CD4-positive, alpha-beta T cell treated with Interleukin-1 beta for 1 hour (primary cell): Measurements from ENCODE around the gene NAT8.
"Not testable (repeated sequence)": the region's sequence is repeated elsewhere in the genome, so short reads cannot be mapped to it uniquely, and the experiment has no call there.

Source experiments
- DNase-seq, 2 donors: peaks; one replicate each; pipeline ENCODE4 v3.0.0-alpha.2; 2020 to 2022

The NAT8 gene

DNA sequence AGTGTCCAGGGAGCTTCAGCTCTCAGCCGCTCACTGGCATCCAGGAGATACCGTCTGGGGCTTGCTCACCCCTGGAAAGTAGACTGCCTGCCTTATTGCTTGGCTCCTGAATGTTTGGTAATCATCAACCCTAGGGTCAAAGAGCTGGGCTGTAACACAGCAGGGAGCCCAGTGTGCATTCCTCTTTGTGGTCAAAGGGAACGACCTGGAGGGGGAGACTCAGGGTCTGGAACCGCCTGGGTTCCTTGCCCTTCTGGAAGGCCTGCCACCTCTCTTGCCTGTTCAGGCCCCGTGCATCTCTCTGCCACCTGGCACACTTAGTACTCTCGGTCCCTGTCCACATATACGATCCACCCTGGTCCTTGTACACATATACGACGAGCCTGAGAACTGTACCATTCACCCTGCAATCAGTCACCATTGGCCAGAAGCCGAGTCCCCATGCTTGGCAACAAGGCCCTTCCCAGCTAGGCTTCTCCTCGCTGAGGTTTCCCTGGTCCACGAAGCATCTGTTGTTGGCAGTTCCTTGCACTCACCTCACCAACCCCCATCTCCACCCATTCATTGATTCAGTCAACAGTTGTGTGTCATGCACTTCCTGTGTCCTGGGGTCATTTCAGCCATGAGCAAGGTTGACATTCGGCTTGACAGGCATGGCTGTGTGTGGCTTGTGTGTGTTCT, at the start of gene NAT8:
TSS of gene NAT8 (minus strand) at position 85 of the 681 bp plus-strand sequence. CDS start 794 bp downstream, outside the sequence.
- DNase-seq = no peak

DNA sequence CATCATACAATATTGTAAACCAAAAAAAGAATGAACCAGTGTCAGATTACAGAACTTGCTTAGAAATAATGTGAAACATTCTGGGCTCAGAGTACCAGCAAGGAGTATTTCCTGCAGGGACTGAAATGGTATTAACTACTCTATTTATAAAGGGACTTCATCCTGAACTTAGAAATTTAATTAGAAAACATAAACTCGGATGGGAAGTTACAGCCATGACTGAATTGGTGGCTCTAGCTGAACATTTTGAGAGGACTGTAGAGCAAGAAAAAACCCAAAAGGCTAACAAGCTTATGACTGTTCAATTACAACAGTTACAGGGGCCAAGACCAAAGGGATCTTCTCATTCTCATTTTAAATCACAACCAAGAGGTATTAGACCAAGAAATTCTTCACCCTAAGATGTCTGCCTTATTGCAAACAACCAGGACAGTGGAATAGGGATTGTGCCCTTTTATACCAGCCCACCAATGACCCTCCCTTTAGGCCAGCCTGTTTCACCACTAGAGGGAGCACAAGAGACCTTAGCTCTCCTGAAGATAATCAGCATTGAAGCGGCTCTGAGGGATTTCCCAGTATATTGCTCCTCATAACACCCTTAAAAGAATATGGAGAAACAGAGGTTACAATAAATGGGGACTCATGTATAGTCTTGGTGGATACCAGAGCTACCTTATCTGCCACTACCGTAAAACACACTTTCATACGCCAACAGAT, 48.3 kb upstream of the NAT8 start:
- DNase-seq = peak in 1 of 2 donors; percentile 26

DNA sequence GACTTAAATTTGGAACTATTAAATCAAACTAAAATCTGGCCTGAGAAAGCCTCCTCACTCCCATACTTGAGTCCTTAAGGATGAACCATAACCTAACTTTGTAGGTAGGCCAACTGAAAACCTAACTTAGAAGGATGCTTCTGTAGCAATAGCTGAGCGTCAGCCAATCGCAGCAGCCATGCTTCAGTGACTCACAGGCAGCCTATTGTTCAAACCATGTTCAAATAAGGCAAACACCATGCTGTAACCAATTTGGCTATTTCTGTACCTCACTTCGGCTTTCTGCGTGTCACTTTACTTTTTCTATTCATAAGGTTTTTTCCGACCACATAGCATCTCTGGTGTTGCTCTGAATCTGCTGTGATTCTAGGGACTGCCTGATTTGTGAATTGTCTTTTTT, 46.3 kb upstream of the NAT8 start:
- not testable (repeated sequence) for DNase-seq

- DNase-seq = no peak
Measured at GRCh38 chr2:73685764-73686438, 43.7 kb upstream of the NAT8 start.

DNA sequence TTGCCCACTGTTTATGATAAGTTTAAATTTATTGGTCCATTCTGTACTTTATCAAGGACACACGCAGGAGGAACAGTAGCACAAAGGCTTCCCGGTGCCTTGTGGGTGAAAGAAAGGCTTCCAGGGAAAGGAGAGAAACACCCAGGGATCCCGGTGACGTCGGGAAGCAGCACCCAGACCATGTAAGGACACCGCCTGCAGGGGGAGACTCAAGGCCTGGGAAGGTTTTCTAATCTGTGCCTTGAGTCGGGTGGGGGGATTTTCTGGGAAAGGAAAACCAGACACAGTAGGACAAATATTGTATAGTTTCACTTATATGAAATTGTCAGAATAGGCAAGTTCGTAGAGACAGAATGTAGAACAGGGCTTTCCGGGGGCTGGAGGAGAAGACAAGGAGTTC, 42.7 kb upstream of the NAT8 start:
- not testable (repeated sequence) for DNase-seq

- DNase-seq = not testable (repeated sequence)
Measured at GRCh38 chr2:73684325-73684724, 42.1 kb upstream of the NAT8 start.

GRCh38 chr2:73679951-73680571, 37.8 kb upstream of the NAT8 start:
- DNase-seq = not testable (repeated sequence)

DNA sequence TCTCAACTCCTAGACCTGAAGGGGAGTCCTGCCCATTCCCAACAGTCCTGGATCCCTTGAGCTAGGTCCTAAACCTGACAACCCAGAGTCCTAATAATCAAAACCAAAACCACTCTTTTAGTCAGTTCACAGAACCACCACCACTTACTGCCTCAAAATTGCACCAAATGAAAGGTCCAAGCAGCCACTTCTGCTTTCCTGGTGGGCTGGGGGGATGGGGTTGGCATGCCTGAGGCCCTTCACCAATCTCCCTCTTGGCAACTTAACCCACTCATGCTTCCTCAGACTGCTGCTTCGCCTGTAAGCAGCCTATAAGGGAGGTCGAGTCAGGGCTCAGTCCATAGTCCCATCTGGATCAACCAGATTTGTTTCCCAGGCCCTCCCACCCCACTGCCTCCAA, 37.0 kb upstream of the NAT8 start:
- not testable (repeated sequence) for DNase-seq

- DNase-seq = not testable (repeated sequence)
Measured at GRCh38 chr2:73678008-73678407, 35.8 kb upstream of the NAT8 start.

DNA sequence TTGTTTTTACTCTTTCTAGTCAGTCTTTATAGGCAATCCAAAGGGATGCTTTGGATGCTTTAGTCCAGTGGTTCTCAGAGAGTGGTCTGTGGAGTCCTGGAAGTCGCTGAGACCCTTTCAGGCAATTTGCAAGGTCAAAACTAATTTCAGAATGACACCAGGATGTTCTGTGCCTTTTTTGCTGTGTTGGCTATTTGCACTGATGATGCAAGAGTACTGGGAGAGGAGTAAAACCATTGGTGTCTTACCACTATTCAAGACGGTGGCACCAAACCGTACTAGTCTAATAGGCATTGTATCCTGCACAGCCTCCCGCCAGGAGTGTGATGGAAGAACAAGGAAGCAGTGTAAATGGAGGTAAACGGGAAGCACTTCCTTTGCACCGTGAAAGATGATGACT, 34.0 kb upstream of the NAT8 start:
- not testable (repeated sequence) for DNase-seq

DNA sequence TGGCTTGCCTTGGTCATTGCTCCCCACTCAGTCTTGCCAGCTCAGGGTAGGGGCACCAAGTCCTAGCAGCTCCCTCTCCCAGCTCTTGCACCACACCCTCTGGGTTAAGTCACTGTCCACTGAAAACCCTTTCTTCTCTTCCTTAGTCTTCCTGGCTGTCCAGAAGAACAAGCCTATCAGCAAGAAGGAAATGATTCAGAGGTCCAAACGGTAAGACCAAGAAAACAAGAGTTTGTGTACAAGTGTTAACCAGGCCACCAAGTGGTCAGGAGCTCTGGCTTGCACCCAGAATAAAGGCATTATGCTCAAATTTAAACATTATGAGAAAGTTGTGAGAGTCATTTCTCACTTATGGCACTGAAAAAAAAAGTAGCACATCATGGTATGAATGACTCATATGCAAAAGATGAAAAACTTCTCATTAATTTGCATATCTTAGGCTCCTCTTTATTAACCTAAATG, 32.5 kb upstream of the NAT8 start:
- not testable (repeated sequence) for DNase-seq

GRCh38 chr2:73669976-73670375, 27.8 kb upstream of the NAT8 start:
- not testable (repeated sequence) for DNase-seq

DNA sequence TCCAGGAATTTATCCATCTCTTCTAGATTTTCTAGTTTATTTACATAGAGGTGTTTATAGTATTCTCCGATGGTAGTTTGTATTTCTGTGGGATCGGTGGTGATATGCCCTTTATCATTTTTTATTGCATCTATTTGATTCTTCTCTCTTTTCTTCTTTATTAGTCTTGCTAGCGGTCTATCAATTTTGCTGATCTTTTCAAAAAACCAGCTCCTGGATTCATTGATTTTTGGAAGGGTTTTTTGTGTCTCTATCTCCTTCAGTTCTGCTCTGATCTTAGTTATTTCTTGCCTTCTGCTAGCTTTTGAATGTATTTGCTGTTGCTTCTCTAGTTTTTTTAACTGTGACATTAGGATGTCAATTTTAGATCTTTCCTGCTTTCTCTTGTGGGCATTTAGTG, 25.0 kb upstream of the NAT8 start:
- not testable (repeated sequence) for DNase-seq

GRCh38 chr2:73654175-73654574, 12.0 kb upstream of the NAT8 start:
- no peak for DNase-seq

- no peak for DNase-seq
Measured at GRCh38 chr2:73652348-73652747, 10.1 kb upstream of the NAT8 start.

DNA sequence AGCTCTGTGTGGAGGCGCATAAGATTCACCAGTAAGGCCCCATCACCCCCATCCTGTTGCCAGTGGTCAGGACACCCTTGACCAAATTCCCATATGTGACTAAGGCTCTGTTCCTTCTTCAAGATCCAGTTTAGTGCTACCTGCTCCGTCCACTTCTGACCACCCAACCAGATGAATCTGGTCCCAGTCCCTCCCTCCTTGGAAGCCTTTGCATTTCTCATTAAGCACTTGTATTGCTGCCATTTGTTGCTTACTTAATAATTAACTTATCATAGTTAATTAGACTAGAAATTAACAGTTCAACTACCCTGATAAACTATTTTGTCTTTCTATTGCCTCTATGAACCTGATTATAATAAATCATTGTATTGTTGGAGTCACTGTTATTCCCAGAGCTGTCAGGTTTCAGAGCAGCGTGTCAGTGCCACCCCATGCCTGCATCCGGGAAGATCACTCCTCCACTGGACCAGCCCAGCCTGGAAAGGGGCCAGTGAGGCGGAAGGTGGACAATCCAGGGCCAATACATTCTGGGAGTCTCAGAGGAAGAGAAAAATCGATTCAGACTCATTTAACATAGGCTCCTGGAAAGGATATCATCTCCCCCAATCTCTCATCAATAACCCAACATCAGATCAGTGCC, 9.5 kb upstream of the NAT8 start:
- DNase-seq = no peak

DNA sequence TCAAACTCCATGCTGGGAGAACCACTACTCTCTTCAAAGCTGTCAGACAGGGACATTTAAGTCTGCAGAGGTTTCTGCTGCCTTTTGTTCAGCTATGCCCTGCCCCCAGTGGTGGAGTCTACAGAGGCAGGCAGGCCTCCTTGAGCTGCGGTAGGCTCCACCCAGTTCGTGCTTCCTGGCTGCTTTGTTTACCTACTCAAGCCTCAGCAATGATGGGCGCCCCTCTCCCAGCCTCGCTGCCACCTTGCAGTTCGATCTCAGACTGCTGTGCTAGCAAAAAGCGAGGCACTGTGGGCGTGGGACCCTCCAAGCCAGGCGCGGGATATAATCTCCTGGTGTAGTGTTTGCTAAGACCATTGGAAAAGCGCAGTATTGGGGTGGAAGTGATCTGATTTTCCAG, 5.5 kb upstream of the NAT8 start:
- DNase-seq = not testable (repeated sequence)

DNA sequence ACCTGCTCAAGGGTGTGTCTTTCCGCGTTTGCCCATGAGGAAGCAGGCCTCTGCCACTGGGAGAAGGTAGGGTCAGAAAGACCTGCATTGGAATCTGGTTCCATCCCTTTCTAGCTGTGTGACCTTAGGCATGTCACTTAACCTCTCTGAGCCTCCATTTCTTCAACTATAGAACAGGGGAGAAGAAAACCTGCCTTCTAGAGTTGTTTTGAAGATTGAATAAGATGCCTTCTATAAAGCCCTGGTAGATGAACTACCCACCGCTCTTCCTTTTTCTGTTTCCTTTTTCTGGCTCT, 507 bp downstream of the NAT8 start:
- no peak for DNase-seq

GRCh38 chr2:73640946-73641766, 1.1 kb downstream of the NAT8 start:
- DNase-seq = no peak

DNA sequence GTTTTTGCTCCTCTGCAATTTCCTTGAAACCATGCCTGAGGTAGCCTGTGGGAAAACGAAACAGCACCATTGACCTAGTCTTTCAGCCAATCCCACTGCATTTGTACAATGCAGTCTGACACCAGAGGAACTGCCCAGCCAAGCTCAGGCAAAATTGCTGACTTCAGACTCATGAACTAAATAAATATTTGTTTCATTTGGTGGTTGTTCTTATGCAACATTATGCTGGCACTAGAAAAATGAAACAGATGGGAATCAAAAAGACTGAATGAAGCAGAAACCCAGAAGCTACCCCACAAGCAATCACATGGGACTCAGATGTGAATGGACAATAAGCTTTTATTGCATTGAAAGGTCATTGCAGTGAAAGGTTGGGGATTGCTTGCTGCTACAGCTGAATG, 1.7 kb downstream of the NAT8 start:
- DNase-seq = no peak

- DNase-seq = no peak
Measured at GRCh38 chr2:73638429-73638828, 3.8 kb downstream of the NAT8 start.

DNA sequence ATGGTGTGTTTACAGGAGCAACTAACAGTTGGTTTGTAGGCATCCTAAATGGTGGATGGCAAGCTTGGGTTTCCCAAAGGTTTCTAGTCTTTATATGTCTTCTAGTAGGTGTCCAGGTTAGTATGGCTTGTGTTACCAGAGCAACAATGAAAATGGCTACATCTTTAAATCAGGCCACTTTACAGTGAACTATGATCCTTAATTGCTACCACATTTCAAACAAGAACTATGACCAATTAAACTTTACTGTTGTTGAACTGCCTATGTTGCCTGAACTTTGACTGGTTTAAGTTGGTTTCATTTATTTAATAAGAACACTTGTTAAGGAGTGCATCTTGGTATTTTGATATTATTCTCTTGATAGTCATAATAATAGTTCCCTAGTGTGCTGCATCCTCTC, 5.2 kb downstream of the NAT8 start:
- not testable (repeated sequence) for DNase-seq
